ENCODE measurements around the gene DNAH2.

DNA sequence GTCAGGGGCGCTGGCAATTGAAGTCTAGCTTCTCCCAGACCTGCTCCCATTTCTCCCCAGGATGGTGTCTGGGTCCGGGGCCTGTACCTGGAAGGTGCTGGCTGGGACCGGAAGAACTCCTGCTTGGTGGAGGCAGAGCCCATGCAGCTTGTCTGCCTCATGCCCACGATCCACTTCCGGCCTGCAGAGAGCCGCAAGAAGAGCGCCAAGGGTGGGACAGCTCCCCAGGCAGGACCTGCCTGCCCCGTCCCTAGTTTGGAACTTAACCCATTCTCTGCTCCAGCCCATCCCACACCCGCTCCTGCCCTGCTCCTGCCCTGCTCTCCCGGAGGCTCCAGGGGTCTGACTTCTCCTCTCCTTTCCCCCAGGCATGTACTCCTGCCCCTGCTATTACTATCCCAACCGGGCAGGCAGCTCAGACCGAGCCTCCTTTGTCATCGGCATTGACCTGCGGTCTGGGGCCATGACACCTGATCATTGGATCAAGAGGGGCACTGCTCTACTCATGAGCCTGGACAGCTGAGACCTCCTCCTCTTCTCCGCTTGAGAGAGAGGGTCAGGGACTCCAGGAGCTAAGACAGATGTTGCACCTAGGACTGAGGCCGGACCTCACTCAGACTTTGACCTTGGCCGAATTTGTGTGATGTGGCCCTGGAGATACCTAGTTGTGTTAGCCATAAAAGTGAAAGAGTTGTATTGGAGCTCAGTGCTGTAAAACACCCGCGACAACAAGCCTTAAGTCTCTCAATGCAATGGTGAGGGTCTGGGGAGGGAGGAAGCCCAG, 115.7 kb downstream of the DNAH2 start:
- TF ChIP-seq CTCF (conservative IDR thresholded peaks at IDR 0.05 in 1 of 2, IDR thresholded peaks at IDR 0.05 in 1 of 2; ENCODE audit: low read depth in 1 of 2, low read length in 2 of 2) (no peak), EZH2 (IDR thresholded peaks at IDR 0.05; ENCODE audit: low read length, missing control alignments) (no peak)

Data from fibroblast of lung (primary cell).